GM19463 (cell line): ENCODE measurements around the gene DPH7.
"Not testable (repeated sequence)": the region's sequence is repeated elsewhere in the genome, so short reads cannot be mapped to it uniquely, and the experiment has no call there.

Experiments used
- ATAC-seq: cut with Tn5 transposase; IDR thresholded peaks from one replicate; pipeline ENCODE4 v1.9.1; 2021; ENCODE audit warnings: mild to moderate bottlenecking, moderate library complexity; ENCODE audit not compliant: unreplicated experiment

Gene DPH7

DNA sequence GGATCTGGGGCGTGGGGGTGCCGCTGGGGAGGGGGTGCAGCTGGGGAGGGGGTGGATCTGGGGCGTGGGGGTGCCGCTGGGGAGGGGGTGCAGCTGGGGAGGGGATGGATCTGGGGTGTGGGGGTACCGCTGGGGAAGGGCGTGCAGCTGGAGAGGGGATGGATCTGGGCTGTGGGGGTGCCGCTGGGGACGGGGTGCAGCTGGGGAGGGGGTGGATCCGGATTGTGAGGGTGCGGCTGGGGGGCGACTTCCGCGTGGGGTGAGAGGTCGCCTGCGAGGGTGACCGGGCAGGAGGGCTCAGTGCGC is 27.8 kb downstream of the DPH7 start:
- not testable (repeated sequence) for ATAC-seq

- ATAC-seq: no peak
Observed at GRCh38 chr9:137550231-137550621, 28.5 kb downstream of the DPH7 start, which contains the start of gene PNPLA7. PNPLA7 (minus strand) TSS chr9:137550402; CDS start chr9:137550197, 205 bp downstream.

- no peak for ATAC-seq
Observed at GRCh38 chr9:137547687-137548543, 30.8 kb downstream of the DPH7 start.

DNA sequence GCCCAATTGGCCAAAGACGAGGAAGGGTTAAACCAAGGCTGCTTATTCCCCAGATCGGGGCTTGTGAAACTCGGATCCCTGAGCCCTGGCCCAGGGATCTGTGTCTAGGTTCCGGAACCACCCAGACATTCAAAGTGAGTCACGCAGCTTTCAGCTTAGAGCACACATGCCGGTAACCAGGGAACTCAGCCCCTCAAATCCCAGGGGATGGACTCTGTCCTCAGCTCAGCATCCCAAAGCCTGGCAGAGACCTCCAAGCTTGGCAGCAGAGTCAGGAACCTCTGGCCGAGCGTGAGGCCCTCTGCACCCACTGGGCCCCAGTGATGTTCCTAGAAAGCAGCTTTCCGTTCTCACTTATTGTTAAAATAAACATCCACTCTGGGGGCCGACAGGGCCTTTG is 33.6 kb downstream of the DPH7 start:
- no peak for ATAC-seq

GRCh38 chr9:137544176-137544760 is 34.5 kb downstream of the DPH7 start:
- ATAC-seq: no peak

- ATAC-seq: no peak
Observed at GRCh38 chr9:137543237-137543963, 35.3 kb downstream of the DPH7 start.

DNA sequence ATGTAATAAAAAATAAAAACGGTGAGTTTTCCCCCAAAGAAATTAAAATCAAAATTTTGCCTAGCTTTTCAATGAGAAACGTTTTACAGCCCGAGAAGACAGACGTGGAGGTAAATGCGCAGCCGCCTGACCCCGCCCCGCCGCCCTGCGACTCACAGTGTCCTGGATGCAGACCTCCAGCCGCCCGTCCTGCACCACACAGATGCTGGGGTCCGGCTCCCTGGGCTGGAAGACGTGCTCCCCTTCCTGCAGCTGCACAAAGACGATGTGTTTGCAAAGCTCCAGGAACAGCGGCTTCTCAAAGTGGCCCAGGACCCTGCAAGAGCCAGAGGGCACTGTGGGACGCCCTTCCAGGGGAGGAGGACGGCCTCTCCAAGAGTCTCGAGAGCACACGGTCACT is 36.2 kb downstream of the DPH7 start:
- ATAC-seq: no peak

DNA sequence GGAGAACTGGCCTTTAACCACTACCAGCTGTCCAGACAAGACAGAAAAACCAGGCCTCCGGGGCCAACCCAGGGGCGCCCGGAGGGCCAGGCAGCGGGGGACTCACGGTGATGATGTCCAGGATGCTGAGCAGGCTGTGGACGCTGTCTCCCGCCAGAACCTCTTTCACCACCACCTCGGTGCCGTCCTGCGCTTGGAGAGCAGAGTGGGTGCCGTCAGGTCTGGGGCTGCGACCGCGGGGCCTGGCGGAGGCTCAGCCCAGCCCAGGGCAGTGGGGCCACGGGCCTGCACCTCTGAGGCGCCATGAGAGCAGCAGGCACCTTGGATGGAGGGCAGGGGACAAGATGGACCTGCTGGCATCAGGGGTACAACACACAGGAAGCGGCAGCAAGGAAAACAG is 38.2 kb downstream of the DPH7 start:
- no peak for ATAC-seq

GRCh38 chr9:137538058-137538457 is 40.7 kb downstream of the DPH7 start:
- no peak for ATAC-seq

- not testable (repeated sequence) for ATAC-seq
Observed at GRCh38 chr9:137536594-137537131, 42.1 kb downstream of the DPH7 start.

DNA sequence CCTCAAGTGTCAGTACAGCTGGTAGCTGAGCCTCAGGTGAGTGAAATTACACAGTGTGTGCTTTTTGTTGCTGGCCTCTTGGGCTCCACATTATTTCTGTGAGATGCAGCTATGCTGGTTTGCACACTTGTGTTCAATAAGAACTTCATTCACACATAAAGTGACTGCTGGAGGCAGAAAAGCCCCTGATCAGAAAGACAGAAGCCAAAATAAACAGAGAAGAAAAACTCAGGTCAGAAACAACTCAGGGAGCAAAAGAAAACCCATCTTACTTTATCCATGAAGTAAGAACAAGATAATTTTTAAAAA is 43.7 kb downstream of the DPH7 start:
- no peak for ATAC-seq

DNA sequence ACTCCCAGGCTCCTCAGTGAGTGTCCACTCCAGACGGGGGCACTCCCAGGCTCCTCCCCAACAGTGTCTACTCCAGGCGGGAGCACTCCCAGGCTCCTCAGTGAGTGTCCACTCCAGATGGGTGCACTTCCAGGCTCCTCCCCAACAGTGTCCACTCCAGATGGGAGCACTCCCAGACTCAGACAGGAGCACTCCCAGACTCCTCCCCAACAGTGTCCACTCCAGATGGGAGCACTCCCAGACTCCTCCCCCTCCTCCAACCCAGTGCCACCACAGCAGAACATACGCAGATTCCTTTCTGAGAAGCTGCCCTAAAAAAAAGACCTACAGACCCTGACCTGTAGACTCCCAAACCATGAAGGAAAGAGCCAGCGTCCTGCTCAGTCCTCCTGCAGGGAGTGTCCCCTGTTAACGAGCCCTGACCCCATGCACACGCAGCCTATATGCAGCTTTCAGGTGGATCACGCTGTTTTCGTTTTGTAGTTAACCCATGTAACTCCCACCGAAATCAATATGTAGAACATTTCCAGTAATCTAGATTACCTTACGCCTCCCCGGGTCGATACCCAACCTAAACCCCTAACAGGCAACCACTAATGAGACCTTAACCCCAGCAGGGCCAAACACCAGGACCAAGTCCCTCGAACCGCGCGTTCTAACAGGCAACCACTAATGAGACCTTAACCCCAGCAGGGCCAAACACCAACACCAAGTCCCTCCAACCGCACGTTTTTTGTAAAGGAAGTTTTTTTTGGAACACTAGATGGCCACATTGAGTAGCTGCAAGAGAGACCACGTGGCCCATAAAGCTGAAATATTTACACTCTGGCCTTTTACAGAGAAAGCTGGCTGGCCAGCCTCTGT is 44.2 kb downstream of the DPH7 start:
- ATAC-seq: no peak

- ATAC-seq: not testable (repeated sequence)
Observed at GRCh38 chr9:137532891-137533468, 45.7 kb downstream of the DPH7 start.

GRCh38 chr9:137531099-137531765 is 47.5 kb downstream of the DPH7 start:
- no peak for ATAC-seq

GRCh38 chr9:137530331-137530730 is 48.4 kb downstream of the DPH7 start:
- ATAC-seq: no peak

GRCh38 chr9:137524981-137525317 is 53.8 kb downstream of the DPH7 start:
- no peak for ATAC-seq

- ATAC-seq: no peak
Observed at GRCh38 chr9:137524161-137524980, 54.4 kb downstream of the DPH7 start.

DNA sequence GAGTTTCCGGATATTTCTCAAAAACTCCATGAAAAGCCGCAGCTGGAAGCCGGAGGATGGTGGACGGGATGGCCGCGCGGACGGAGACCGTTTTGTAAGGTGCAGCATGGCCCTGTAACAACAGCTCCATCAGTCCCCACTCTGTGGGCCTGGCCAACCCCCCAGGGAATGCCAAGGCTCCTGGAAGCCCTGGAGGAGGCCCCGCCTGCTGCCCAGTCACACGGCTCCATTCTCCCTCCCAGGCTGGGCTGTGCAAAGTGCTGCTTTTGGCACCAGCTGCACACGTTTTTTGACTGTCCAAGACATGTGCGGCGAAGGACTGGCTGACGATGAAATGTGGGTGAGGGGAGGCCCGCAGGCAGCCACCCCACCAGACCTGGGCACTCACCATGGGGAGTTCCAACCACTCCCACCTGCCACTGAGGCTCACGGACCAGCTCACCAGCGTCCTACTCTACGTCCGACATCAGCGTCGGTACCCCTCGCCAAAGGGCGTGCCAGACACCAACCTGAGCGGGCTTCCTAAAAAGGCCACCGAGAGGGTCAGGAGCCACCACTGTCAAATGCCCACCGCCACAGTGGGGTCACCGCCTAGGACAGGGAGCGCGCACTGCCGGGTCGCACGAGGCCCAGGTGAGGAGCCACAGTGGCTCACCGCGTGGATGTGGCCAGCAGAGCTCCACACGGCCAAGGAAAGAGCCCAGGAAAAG is 55.8 kb downstream of the DPH7 start:
- no peak for ATAC-seq
